OCI-LY7 (cell line): ENCODE results near the gene CHRNA4. TPM values are rescaled to one million over a fixed set of nuclear protein-coding genes. Genes with fewer than 3 reads are reported as not detected.

ENCODE experiments used
- BruUV-seq: library from RNA; stranded (reverse); fragments of 400-500 nt; replicated peaks from 2 replicates; lab custom pipeline; 2021; lab: Mats Ljungman, UMichigan
- CTCF ChIA-PET: fragments of 300-600 bp; sonication (Branson Sonifier 250); formaldehyde crosslinking; loops from one replicate; lab custom pipeline; 2022; ENCODE audit warnings: antibody characterized with exemption; ENCODE audit not compliant: unreplicated experiment; lab: Charles Lee
- POLR2A ChIA-PET: fragments of 300-600 bp; sonication (Branson Sonifier 250); formaldehyde crosslinking; loops from one replicate; lab custom pipeline; 2022; ENCODE audit warnings: antibody characterized with exemption; lab: Charles Lee
- DNase-seq: peaks from one replicate; pipeline ENCODE4 v3.0.0-alpha.2; 2015; ENCODE audit warnings: low spot score
- H2AFZ ChIP-seq: fragments of 200-600 bp; sonication (generic), shearing (Covaris generic); 2 replicates; pipeline ENCODE4 v1.6.1; 2014; ENCODE audit warnings: mild to moderate bottlenecking, antibody characterized with exemption, low read length, moderate library complexity
- H3K27ac ChIP-seq: fragments of 200-600 bp; sonication (generic); 2 replicates; pipeline ENCODE4 v1.5.1; 2014; ENCODE audit warnings: mixed run types, low read depth, mild to moderate bottlenecking, moderate library complexity, low read length, inconsistent platforms; ENCODE audit not compliant: poor library complexity, severe bottlenecking
- H3K36me3 ChIP-seq: fragments of 200-600 bp; sonication (generic); 2 replicates; pipeline ENCODE4 v1.6.1; 2014; ENCODE audit warnings: mild to moderate bottlenecking, antibody characterized with exemption, low read length, moderate library complexity, mixed read lengths; ENCODE audit not compliant: insufficient read depth
- H3K4me1 ChIP-seq: fragments of 200-600 bp; sonication (generic); 2 replicates; pipeline ENCODE4 v1.5.1; 2014; ENCODE audit warnings: mild to moderate bottlenecking, low read length; ENCODE audit not compliant: insufficient read depth, poor library complexity, severe bottlenecking
- H3K4me2 ChIP-seq: fragments of 200-600 bp; sonication (generic); 2 replicates; pipeline ENCODE4 v1.6.1; 2014; ENCODE audit warnings: mild to moderate bottlenecking, low read length
- H3K4me3 ChIP-seq: fragments of 200-600 bp; sonication (generic); 2 replicates; pipeline ENCODE4 v1.5.1; 2014; ENCODE audit warnings: mild to moderate bottlenecking, low read depth, low read length; ENCODE audit not compliant: poor library complexity, severe bottlenecking
- H3K79me2 ChIP-seq: fragments of 200-600 bp; sonication (generic); 2 replicates; pipeline ENCODE4 v1.6.1; 2016; ENCODE audit warnings: low read depth, mild to moderate bottlenecking, low read length, moderate library complexity, mixed read lengths; ENCODE audit not compliant: insufficient read depth
- H3K9me2 ChIP-seq: fragments of 200-600 bp; sonication (generic); 2 replicates; pipeline ENCODE4 v1.6.1; 2016; ENCODE audit warnings: mild to moderate bottlenecking, low read length, mixed read lengths; ENCODE audit not compliant: insufficient read depth
- H3K9me3 ChIP-seq: fragments of 200-600 bp; sonication (generic); 2 replicates; pipeline ENCODE4 v1.6.1; 2014; ENCODE audit warnings: mild to moderate bottlenecking, mixed run types, low read length, mixed read lengths
- H4K20me1 ChIP-seq: fragments of 200-600 bp; sonication (generic); 2 replicates; pipeline ENCODE4 v1.6.1; 2014; ENCODE audit warnings: mild to moderate bottlenecking, antibody characterized with exemption, low read length, moderate library complexity, mixed read lengths; ENCODE audit not compliant: insufficient read depth
- EZH2phosphoT487 ChIP-seq: fragments of 200-600 bp; sonication (generic); IDR thresholded peaks from 2 replicates; pipeline ENCODE4 v1.6.1; 2018; ENCODE audit warnings: low read depth, borderline replicate concordance, mild to moderate bottlenecking, mixed run types, antibody characterized with exemption, low read length, moderate library complexity, mixed read lengths
- intact Hi-C: fragments of 100-400 bp; cut with micrococcal nuclease; formaldehyde crosslinking; loops from one replicate; pipeline ENCODE4 v1.10.0; 2022; ENCODE audit not compliant: unreplicated experiment
- total RNA-seq, 2 experiments: library from RNA; depleted of rRNA in 1 of 2; stranded (reverse); fragments of >200 nt in 1 of 2; shearing (Covaris generic) in 1 of 2; gene quantifications; 2 replicates each; pipeline ENCODE4 v1.2.3, GENCODE V29; 2014 to 2022
- TF ChIP-seq, protein P1 (sequence below): fragments of 200-600 bp; sonication (generic); conservative IDR thresholded peaks from 2 replicates; pipeline ENCODE4 v1.5.1; 2014; ENCODE audit warnings: mild to moderate bottlenecking, antibody characterized with exemption, low read length, moderate library complexity, mixed read lengths

CHRNA4 gene
- total RNA-seq, 2 experiments from 2014 or later, result not detected

DNA sequence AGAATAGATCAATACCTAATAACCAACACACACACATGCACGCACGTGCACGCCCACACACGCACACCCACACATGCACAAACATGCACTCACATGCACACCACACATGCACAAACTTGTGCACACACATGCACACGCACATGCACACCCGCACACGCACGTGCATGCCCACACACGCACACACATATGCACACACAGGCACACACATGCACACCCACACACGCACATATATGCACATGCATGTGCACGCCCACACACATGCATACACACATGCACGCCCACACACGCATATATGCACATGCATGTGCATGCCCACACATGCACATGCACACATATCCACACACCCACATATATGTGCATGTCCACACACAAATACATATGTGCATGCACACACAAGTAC lies 26.2 kb upstream of the CHRNA4 start:
- Histone ChIP-seq H2AFZ (no peak overlapping the region), H3K27ac (no peak overlapping the region), H3K4me1 (no peaks in the 10 kb centered on the region), H3K36me3 (no peaks in the 10 kb centered on the region), H3K9me2 (no peaks in the 10 kb centered on the region), H3K9me3 (no peaks in the 10 kb centered on the region), H3K4me3 (no peak overlapping the region), H3K4me2 (no peak overlapping the region), H4K20me1 (no peaks in the 10 kb centered on the region), H3K79me2 (no peaks in the 10 kb centered on the region)
- intact Hi-C loops, result no loop called here
- BruUV-seq, result no TSS peak
- no peak for DNase-seq
- TF ChIP-seq EZH2phosphoT487, result no peak
- TF ChIP-seq, protein P1, sequence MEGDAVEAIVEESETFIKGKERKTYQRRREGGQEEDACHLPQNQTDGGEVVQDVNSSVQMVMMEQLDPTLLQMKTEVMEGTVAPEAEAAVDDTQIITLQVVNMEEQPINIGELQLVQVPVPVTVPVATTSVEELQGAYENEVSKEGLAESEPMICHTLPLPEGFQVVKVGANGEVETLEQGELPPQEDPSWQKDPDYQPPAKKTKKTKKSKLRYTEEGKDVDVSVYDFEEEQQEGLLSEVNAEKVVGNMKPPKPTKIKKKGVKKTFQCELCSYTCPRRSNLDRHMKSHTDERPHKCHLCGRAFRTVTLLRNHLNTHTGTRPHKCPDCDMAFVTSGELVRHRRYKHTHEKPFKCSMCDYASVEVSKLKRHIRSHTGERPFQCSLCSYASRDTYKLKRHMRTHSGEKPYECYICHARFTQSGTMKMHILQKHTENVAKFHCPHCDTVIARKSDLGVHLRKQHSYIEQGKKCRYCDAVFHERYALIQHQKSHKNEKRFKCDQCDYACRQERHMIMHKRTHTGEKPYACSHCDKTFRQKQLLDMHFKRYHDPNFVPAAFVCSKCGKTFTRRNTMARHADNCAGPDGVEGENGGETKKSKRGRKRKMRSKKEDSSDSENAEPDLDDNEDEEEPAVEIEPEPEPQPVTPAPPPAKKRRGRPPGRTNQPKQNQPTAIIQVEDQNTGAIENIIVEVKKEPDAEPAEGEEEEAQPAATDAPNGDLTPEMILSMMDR, result no peak
- CTCF ChIA-PET, result no interaction called here
- POLR2A ChIA-PET, result no interaction called here

DNA sequence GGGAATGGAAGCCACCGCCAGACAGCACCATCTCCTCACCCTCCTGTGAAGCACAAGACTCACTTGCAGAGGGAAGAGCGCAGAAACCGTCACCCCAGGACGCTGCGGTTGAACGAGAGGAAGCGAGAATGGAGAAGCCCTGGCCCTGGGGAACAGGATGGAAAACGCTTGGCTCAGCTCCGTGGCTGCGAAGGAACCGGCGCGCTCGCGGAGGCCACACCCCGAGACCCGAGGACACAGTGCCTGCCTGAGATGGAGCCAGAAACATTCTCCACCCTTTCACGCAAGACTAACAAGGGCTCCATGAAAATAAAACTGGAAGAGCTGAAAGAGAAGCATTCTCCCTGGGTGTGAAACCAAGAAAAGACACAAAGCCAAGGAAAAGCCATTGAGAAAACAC lies 25.3 kb upstream of the CHRNA4 start:
- intact Hi-C loops, result no loop called here
- no peaks in the 10 kb centered on the region for H3K9me2 ChIP-seq
- no peak for DNase-seq
- no peaks in the 10 kb centered on the region for H3K4me1 ChIP-seq
- no peak overlapping the region for H3K4me2 ChIP-seq
- no peak overlapping the region for H2AFZ ChIP-seq
- H3K9me3 ChIP-seq, result no peaks in the 10 kb centered on the region
- no peak for TF ChIP-seq EZH2phosphoT487
- TF ChIP-seq, protein P1, result no peak
- CTCF ChIA-PET, result no interaction called here
- POLR2A ChIA-PET, result no interaction called here
- H3K36me3 ChIP-seq, result no peaks in the 10 kb centered on the region
- no peak overlapping the region for H3K27ac ChIP-seq
- H3K4me3 ChIP-seq, result no peak overlapping the region
- H3K79me2 ChIP-seq, result no peaks in the 10 kb centered on the region
- H4K20me1 ChIP-seq, result no peaks in the 10 kb centered on the region
- no TSS peak for BruUV-seq

DNA sequence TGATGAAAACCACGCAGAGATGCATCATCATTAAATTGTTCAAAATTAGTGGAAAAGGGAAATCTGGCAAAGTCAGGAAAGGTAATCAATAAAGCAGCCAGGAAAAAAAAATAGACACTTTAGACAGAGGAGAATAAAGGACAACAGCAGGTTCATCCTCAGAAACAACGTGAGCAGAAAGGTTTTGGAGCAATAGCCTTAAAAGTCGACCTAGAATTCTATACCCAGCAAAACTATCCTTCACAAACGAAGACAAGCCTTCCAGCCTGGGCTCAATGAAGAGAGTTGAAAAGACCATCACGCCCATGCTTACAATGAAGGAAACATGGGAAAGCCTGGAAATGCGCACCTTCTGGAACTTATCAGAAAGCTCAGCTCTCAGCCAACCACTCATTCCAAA lies 24.7 kb upstream of the CHRNA4 start:
- H3K9me2 ChIP-seq, result no peaks in the 10 kb centered on the region
- H3K9me3 ChIP-seq, result no peaks in the 10 kb centered on the region
- H4K20me1 ChIP-seq, result no peaks in the 10 kb centered on the region
- CTCF ChIA-PET, result no interaction called here
- TF ChIP-seq, protein P1, result no peak
- no peak for TF ChIP-seq EZH2phosphoT487
- H3K27ac ChIP-seq, result no peak overlapping the region
- no peaks in the 10 kb centered on the region for H3K79me2 ChIP-seq
- intact Hi-C loops, result no loop called here
- DNase-seq, result no peak
- POLR2A ChIA-PET, result no interaction called here
- H2AFZ ChIP-seq, result no peak overlapping the region
- H3K4me1 ChIP-seq, result no peaks in the 10 kb centered on the region
- no peaks in the 10 kb centered on the region for H3K36me3 ChIP-seq
- no peak overlapping the region for H3K4me3 ChIP-seq
- H3K4me2 ChIP-seq, result no peak overlapping the region
- BruUV-seq, result no TSS peak
